HEK293 (cell line): ENCODE measurements around the gene KCNJ6.

ENCODE experiments used
- KLF10 ChIP-seq: fragments of 450-650 bp; IDR thresholded peaks from 2 replicates; pipeline ENCODE4 v1.5.1; 2018; ENCODE audit warnings: missing biosample characterization, mild to moderate bottlenecking, missing genetic modification characterization
- MZF1 ChIP-seq: fragments of 450-650 bp; formaldehyde crosslinking; IDR thresholded peaks from 2 replicates; pipeline ENCODE4 v1.5.1; 2017; ENCODE audit warnings: missing biosample characterization, missing genetic modification characterization, borderline replicate concordance
- SCRT2 ChIP-seq: fragments of 450-650 bp; formaldehyde crosslinking; IDR thresholded peaks from 2 replicates; pipeline ENCODE4 v1.5.1; 2016; ENCODE audit warnings: missing biosample characterization, missing genetic modification characterization
- SP3 ChIP-seq: fragments of 450-650 bp; formaldehyde crosslinking; IDR thresholded peaks from 2 replicates; pipeline ENCODE4 v1.5.1; 2016; ENCODE audit warnings: missing biosample characterization, missing genetic modification characterization
- ZNF140 ChIP-seq: fragments of 450-650 bp; formaldehyde crosslinking; IDR thresholded peaks from 2 replicates; pipeline ENCODE4 v1.5.1; 2016; ENCODE audit warnings: missing biosample characterization, missing genetic modification characterization
- ZNF274 ChIP-seq, 2 experiments: fragments of 200-500 bp in 1 of 2; fragments of 450-650 bp in 1 of 2; sonication (Bioruptor generic) in 1 of 2; formaldehyde crosslinking in 1 of 2; IDR thresholded peaks; 2 replicates each; pipeline versions ENCODE4 v1.5.1 to v1.6.1; 2014 to 2016; ENCODE audit warnings: borderline replicate concordance in 1 of 2, inconsistent platforms in 1 of 2, low read length in 1 of 2, missing biosample characterization in 1 of 2, missing genetic modification characterization in 1 of 2
- ZNF571 ChIP-seq: fragments of 450-650 bp; formaldehyde crosslinking; IDR thresholded peaks from 2 replicates; pipeline ENCODE4 v1.5.0; 2017; ENCODE audit warnings: missing biosample characterization, missing genetic modification characterization
- ZNF585B ChIP-seq: fragments of 450-650 bp; formaldehyde crosslinking; IDR thresholded peaks from 2 replicates; pipeline ENCODE4 v1.5.1; 2016; ENCODE audit warnings: missing biosample characterization, missing genetic modification characterization
- ZNF596 ChIP-seq: fragments of 450-650 bp; IDR thresholded peaks from 2 replicates; pipeline ENCODE4 v1.5.0; 2018; ENCODE audit warnings: missing biosample characterization, mild to moderate bottlenecking, missing genetic modification characterization, moderate library complexity
- TF ChIP-seq, protein P1 (sequence below): fragments of 450-650 bp; formaldehyde crosslinking; IDR thresholded peaks from 2 replicates; pipeline ENCODE4 v1.5.1; 2016; ENCODE audit warnings: missing biosample characterization, missing genetic modification characterization, low read depth
- TF ChIP-seq, protein P2 (sequence below): fragments of 450-650 bp; formaldehyde crosslinking; IDR thresholded peaks from 2 replicates; pipeline ENCODE4 v1.5.1; 2016; ENCODE audit warnings: missing biosample characterization, missing genetic modification characterization
- TF ChIP-seq, protein P3 (sequence below): fragments of 450-650 bp; formaldehyde crosslinking; IDR thresholded peaks from 2 replicates; pipeline ENCODE4 v1.5.1; 2016; ENCODE audit warnings: missing biosample characterization, missing genetic modification characterization
- TF ChIP-seq, protein P4 (sequence below): fragments of 450-650 bp; formaldehyde crosslinking; IDR thresholded peaks from 2 replicates; pipeline ENCODE4 v1.5.1; 2017; ENCODE audit warnings: missing biosample characterization, missing genetic modification characterization
- TF ChIP-seq, protein P5 (sequence below): fragments of 450-650 bp; formaldehyde crosslinking; IDR thresholded peaks from 2 replicates; pipeline ENCODE4 v1.5.1; 2016; ENCODE audit warnings: missing biosample characterization, missing genetic modification characterization

DNA sequence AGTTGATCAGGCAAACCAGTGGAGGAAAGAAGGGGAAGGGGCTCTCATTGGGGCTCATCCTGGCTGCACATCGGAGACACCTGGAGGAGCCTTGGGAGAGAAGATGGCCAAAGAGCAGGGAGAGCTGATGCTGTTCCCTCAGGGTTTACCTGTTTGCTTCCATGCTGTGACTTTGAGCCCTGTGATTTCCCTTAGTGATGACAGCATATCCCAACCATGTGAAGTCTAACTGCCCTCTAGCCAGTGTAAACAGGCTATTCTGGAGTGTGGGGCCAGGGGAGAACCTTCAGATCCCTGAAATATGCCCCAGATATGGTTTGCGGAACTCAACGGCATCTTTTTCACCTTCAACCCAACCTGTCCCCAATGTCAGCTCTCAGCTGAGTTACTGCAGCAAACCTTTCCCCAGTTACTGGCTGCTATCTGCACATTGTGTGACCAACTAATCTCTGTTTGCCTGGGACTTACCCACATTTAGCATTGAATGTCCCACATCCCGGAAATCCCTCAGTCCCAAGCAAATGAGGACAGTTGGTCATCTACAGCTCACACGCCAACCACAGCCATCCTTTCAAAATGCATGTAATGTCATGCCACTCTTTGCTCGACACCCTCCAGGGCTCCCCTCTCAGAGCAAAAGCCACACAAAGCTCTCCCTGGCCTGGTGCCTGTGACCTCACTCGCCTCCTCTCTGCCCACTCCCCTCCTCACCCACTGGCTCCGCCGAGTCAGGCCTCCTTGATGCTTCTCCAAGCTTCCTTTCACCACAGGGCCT is 242.3 kb downstream of the KCNJ6 start:
- TF ChIP-seq, protein P1, sequence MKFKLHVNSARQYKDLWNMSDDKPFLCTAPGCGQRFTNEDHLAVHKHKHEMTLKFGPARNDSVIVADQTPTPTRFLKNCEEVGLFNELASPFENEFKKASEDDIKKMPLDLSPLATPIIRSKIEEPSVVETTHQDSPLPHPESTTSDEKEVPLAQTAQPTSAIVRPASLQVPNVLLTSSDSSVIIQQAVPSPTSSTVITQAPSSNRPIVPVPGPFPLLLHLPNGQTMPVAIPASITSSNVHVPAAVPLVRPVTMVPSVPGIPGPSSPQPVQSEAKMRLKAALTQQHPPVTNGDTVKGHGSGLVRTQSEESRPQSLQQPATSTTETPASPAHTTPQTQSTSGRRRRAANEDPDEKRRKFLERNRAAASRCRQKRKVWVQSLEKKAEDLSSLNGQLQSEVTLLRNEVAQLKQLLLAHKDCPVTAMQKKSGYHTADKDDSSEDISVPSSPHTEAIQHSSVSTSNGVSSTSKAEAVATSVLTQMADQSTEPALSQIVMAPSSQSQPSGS (tag by site-specific recombination), result no peak
- TF ChIP-seq, protein P2, sequence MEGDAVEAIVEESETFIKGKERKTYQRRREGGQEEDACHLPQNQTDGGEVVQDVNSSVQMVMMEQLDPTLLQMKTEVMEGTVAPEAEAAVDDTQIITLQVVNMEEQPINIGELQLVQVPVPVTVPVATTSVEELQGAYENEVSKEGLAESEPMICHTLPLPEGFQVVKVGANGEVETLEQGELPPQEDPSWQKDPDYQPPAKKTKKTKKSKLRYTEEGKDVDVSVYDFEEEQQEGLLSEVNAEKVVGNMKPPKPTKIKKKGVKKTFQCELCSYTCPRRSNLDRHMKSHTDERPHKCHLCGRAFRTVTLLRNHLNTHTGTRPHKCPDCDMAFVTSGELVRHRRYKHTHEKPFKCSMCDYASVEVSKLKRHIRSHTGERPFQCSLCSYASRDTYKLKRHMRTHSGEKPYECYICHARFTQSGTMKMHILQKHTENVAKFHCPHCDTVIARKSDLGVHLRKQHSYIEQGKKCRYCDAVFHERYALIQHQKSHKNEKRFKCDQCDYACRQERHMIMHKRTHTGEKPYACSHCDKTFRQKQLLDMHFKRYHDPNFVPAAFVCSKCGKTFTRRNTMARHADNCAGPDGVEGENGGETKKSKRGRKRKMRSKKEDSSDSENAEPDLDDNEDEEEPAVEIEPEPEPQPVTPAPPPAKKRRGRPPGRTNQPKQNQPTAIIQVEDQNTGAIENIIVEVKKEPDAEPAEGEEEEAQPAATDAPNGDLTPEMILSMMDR (tag by site-specific recombination), result no peak
- TF ChIP-seq ZNF140 (tag by site-specific recombination), result no peak
- TF ChIP-seq ZNF596, result no peak
- no peak for TF ChIP-seq KLF10 (tag by site-specific recombination)
- no peak for TF ChIP-seq SCRT2 (tag by site-specific recombination)
- no peak for TF ChIP-seq SP3 (tag by site-specific recombination)
- no peak for TF ChIP-seq ZNF585B
- TF ChIP-seq ZNF274 (IDR thresholded peaks at IDR 0.05; ENCODE audit: low read length), result no peak
- TF ChIP-seq ZNF274 (tag by site-specific recombination; IDR thresholded peaks at IDR 0.05; ENCODE audit: borderline replicate concordance), result no peak
- TF ChIP-seq, protein P3, sequence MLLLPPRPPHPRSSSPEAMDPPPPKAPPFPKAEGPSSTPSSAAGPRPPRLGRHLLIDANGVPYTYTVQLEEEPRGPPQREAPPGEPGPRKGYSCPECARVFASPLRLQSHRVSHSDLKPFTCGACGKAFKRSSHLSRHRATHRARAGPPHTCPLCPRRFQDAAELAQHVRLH (tag by site-specific recombination), result no peak
- TF ChIP-seq, protein P4, sequence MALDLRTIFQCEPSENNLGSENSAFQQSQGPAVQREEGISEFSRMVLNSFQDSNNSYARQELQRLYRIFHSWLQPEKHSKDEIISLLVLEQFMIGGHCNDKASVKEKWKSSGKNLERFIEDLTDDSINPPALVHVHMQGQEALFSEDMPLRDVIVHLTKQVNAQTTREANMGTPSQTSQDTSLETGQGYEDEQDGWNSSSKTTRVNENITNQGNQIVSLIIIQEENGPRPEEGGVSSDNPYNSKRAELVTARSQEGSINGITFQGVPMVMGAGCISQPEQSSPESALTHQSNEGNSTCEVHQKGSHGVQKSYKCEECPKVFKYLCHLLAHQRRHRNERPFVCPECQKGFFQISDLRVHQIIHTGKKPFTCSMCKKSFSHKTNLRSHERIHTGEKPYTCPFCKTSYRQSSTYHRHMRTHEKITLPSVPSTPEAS (tag by site-specific recombination), result no peak
- TF ChIP-seq ZNF571 (tag by site-specific recombination), result no peak
- TF ChIP-seq, protein P5, sequence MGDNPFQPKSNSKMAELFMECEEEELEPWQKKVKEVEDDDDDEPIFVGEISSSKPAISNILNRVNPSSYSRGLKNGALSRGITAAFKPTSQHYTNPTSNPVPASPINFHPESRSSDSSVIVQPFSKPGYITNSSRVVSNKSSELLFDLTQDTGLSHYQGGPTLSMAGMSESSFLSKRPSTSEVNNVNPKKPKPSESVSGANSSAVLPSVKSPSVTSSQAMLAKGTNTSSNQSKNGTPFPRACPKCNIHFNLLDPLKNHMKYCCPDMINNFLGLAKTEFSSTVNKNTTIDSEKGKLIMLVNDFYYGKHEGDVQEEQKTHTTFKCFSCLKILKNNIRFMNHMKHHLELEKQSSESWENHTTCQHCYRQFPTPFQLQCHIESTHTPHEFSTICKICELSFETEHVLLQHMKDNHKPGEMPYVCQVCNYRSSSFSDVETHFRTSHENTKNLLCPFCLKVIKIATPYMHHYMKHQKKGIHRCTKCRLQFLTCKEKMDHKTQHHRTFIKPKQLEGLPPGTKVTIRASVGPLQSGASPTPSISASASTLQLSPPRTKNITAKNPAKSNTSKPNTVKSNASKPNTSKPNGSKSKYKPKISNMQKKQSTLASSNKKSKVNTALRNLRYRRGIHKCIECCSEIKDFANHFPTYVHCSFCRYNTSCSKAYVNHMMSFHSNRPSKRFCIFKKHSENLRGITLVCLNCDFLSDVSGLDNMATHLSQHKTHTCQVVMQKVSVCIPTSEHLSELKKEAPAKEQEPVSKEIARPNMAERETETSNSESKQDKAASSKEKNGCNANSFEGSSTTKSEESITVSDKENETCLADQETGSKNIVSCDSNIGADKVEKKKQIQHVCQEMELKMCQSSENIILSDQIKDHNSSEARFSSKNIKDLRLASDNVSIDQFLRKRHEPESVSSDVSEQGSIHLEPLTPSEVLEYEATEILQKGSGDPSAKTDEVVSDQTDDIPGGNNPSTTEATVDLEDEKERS (tag by site-specific recombination), result no peak
- TF ChIP-seq MZF1, result no peak
